Measurements from ENCODE around the gene SKAP1.

Gene SKAP1

DNA sequence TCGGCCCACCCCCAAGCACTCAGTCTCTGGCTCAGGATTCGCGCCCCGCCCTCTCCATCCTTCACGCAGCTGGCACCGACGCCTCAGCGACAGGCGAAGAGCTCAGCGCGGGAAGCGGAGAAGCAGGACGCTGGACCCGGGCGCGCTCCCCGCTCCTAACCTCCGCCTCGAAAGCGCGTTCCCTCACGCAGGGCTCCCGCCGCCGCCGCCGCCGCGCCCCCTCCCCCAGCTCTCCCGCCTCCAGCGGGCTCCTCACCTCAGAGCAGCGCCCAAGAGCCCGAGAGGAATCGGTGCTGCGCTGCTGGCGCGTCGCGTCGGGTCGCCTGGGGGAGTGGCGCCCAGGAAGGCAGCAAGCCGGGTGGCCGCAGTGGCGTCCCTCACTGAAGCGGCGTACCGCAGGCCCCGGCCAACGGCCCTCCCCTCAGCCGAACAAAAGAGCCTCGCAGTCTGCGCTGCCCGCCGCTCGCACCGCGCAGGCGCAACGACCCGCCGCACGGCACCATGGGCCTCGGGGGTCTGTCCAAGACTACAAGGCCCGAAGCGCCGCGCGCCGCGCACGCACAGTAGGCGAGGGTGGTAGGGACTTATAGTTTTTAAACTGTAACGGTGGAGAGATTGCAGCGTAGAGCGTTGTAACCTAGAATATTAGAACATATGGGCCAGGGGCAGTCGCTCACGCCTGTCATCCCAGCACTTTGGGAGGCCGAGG lies 328.8 kb downstream of the SKAP1 start, which contains the start of gene CBX1:
TSS of gene CBX1 (minus strand) at position 467 of the 709 bp plus-strand sequence. CDS start 24,474 bp downstream, outside the sequence.
- Mint-ChIP-seq H3K4me1 (peaks cover 18% of the 10 kb centered on the region), H3K9me3 (peaks cover 22% of the 10 kb centered on the region), H3K27ac (peak within 1 kb of the TSS; percentile 99), H3K4me3 (peak within 1 kb of the TSS; percentile 100), H3K36me3 (ENCODE audit: low read depth) (peaks cover 23% of the 10 kb centered on the region), H3K27me3 (ENCODE audit: low read depth, poor library complexity) (peaks cover 5% of the 10 kb centered on the region)
- DNase-seq, result peak; percentile 90
- TF ChIP-seq, protein P1, sequence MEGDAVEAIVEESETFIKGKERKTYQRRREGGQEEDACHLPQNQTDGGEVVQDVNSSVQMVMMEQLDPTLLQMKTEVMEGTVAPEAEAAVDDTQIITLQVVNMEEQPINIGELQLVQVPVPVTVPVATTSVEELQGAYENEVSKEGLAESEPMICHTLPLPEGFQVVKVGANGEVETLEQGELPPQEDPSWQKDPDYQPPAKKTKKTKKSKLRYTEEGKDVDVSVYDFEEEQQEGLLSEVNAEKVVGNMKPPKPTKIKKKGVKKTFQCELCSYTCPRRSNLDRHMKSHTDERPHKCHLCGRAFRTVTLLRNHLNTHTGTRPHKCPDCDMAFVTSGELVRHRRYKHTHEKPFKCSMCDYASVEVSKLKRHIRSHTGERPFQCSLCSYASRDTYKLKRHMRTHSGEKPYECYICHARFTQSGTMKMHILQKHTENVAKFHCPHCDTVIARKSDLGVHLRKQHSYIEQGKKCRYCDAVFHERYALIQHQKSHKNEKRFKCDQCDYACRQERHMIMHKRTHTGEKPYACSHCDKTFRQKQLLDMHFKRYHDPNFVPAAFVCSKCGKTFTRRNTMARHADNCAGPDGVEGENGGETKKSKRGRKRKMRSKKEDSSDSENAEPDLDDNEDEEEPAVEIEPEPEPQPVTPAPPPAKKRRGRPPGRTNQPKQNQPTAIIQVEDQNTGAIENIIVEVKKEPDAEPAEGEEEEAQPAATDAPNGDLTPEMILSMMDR (IDR thresholded peaks at IDR 0.05), result no peak

GRCh38 chr17:48100591-48101011 lies 329.4 kb downstream of the SKAP1 start:
- DNase-seq, result peak; percentile 73
- Mint-ChIP-seq H3K27ac (peak overlapping the region; percentile 99), H3K9me3 (peaks cover 22% of the 10 kb centered on the region), H3K4me1 (peaks cover 18% of the 10 kb centered on the region), H3K4me3 (peak overlapping the region; percentile 100), H3K27me3 (ENCODE audit: low read depth, poor library complexity) (peaks cover 5% of the 10 kb centered on the region), H3K36me3 (ENCODE audit: low read depth) (peaks cover 28% of the 10 kb centered on the region)
- TF ChIP-seq, protein P1 (IDR thresholded peaks at IDR 0.05), result no peak

- H3K27ac Mint-ChIP-seq, result peak overlapping the region; percentile 99
- H3K36me3 Mint-ChIP-seq (ENCODE audit: low read depth), result peaks cover 33% of the 10 kb centered on the region
- no peak for DNase-seq
Measured at GRCh38 chr17:48100160-48100559, 329.9 kb downstream of the SKAP1 start.

GRCh38 chr17:48095611-48096010 lies 334.4 kb downstream of the SKAP1 start:
- TF ChIP-seq, protein P1 (IDR thresholded peaks at IDR 0.05), result no peak
- Mint-ChIP-seq H3K27ac (peak overlapping the region; percentile 68), H3K27me3 (ENCODE audit: low read depth, poor library complexity) (no peaks in the 10 kb centered on the region), H3K9me3 (no peaks in the 10 kb centered on the region), H3K4me1 (peaks cover 24% of the 10 kb centered on the region), H3K4me3 (no peak overlapping the region), H3K36me3 (ENCODE audit: low read depth) (peaks cover 59% of the 10 kb centered on the region)
- no peak for DNase-seq

More at GRCh38 chr17:48100160-48100559, 329.9 kb downstream of the SKAP1 start:
- Mint-ChIP-seq H3K27me3 (ENCODE audit: low read depth, poor library complexity) (peaks cover 5% of the 10 kb centered on the region), H3K9me3 (peaks cover 22% of the 10 kb centered on the region), H3K4me1 (peaks cover 18% of the 10 kb centered on the region), H3K4me3 (peak overlapping the region; percentile 100)
- TF ChIP-seq, protein P1 (IDR thresholded peaks at IDR 0.05), result no peak

GRCh38 chr17:48093341-48094045 lies 336.5 kb downstream of the SKAP1 start:
- H3K27ac Mint-ChIP-seq, result peak overlapping the region; percentile 51
- no peaks in the 10 kb centered on the region for H3K9me3 Mint-ChIP-seq
- peaks cover 12% of the 10 kb centered on the region for H3K4me1 Mint-ChIP-seq
- DNase-seq, result no peak
- no peak overlapping the region for H3K4me3 Mint-ChIP-seq
- H3K36me3 Mint-ChIP-seq (ENCODE audit: low read depth), result peaks cover 60% of the 10 kb centered on the region
- TF ChIP-seq, protein P1 (IDR thresholded peaks at IDR 0.05), result no peak
- H3K27me3 Mint-ChIP-seq (ENCODE audit: low read depth, poor library complexity), result no peaks in the 10 kb centered on the region

All from nephron progenitor cell (in vitro differentiated cells).